Effector memory CD8-positive, alpha-beta T cell (primary cell): ENCODE data around the gene MPST.

Experiments used
- ATAC-seq: fragments of 150-1000 bp; cut with Tn5 transposase; replicated peaks from 2 replicates; pipeline ENCODE4 v1.10.0; 2021; ENCODE audit warnings: mild to moderate bottlenecking, moderate library complexity
- DNase-seq, 3 experiments: peaks; one replicate each; pipeline ENCODE4 v3.0.0; 2021
- H3K27ac Mint-ChIP-seq, 2 donors: one replicate each; pipeline ENCODE4 v1.8.0; 2022; ENCODE audit warnings: mild to moderate bottlenecking in 2 of 2, mixed read lengths in 2 of 2, moderate library complexity in 2 of 2
- H3K27me3 Mint-ChIP-seq, 2 donors: one replicate each; pipeline ENCODE4 v1.8.0; 2022; ENCODE audit warnings: mixed read lengths in 2 of 2
- H3K36me3 Mint-ChIP-seq: one replicate; pipeline ENCODE4 v1.8.0; 2022; ENCODE audit warnings: mild to moderate bottlenecking, moderate library complexity, mixed read lengths; ENCODE audit not compliant: insufficient read depth
- H3K4me1 Mint-ChIP-seq, 2 donors: one replicate each; pipeline ENCODE4 v1.8.0; 2022; ENCODE audit warnings: low read depth in 2 of 2, mixed read lengths in 2 of 2
- H3K4me3 Mint-ChIP-seq, 2 donors: one replicate each; pipeline ENCODE4 v1.8.0; 2022; ENCODE audit warnings: mild to moderate bottlenecking in 2 of 2, mixed read lengths in 2 of 2, moderate library complexity in 2 of 2
- H3K9me3 Mint-ChIP-seq, 2 donors: one replicate each; pipeline ENCODE4 v1.8.0; 2022; ENCODE audit warnings: mixed read lengths in 2 of 2

MPST gene

GRCh38 chr22:37021041-37021440 is 1.5 kb downstream of the MPST start:
- ATAC-seq = no peak
- H3K4me1 Mint-ChIP-seq = peaks cover 19 to 24% of the 10 kb centered on the region in 2 donors
- H3K27ac Mint-ChIP-seq = peak overlapping the region in 1 of 2 donors; percentile 84
- no peak for DNase-seq
- H3K4me3 Mint-ChIP-seq = peak overlapping the region; percentile 88 to 89
- H3K9me3 Mint-ChIP-seq = no peaks in the 10 kb centered on the region
- H3K27me3 Mint-ChIP-seq = no peaks in the 10 kb centered on the region
- H3K36me3 Mint-ChIP-seq = no peaks in the 10 kb centered on the region

DNA sequence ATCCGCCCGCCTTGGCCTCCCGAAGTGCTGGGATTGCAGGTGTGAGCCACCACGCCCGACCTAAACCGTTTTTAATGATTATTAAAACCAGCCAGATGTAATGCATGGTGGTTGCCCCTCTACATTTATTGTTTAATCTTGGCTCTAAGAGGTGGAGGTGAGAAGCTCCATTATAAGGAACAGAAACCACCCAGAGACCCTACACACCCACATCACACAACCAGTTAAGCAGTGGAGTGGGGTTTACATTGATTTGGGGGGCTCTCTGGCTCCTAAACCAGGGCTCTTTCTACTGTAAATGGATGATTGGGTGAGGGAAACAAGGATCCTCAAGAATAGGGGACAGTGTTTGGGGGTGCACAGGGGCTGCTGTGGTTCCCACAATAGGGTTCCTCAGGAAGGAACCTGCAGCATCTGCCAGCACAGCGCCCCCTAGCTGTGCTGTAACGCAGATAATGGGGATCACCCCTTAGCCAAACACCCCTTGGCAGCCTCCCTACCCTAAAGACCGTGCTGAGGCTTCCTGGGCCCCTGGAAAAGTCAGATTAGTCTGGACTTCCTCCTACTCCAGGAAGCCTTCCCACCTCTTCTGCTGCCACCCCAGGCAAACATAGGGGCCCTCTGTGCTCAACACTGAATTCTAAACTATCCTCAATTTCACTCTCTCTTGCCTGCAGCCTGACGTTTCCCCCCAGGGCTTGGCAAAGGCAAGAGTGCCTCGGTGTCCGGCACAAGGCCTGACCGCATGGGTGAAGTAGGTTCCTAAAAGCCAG is 2.4 kb downstream of the MPST start:
- H3K27ac Mint-ChIP-seq = no peak overlapping the region
- peak; percentile 56 for ATAC-seq
- no peaks in the 10 kb centered on the region for H3K27me3 Mint-ChIP-seq
- H3K9me3 Mint-ChIP-seq = no peaks in the 10 kb centered on the region
- H3K4me1 Mint-ChIP-seq = peaks cover 19 to 24% of the 10 kb centered on the region in 2 donors
- peak; percentile 46 to 51 (median 48) for DNase-seq
- H3K36me3 Mint-ChIP-seq = no peaks in the 10 kb centered on the region
- peak overlapping the region; percentile 56 to 57 for H3K4me3 Mint-ChIP-seq

DNA sequence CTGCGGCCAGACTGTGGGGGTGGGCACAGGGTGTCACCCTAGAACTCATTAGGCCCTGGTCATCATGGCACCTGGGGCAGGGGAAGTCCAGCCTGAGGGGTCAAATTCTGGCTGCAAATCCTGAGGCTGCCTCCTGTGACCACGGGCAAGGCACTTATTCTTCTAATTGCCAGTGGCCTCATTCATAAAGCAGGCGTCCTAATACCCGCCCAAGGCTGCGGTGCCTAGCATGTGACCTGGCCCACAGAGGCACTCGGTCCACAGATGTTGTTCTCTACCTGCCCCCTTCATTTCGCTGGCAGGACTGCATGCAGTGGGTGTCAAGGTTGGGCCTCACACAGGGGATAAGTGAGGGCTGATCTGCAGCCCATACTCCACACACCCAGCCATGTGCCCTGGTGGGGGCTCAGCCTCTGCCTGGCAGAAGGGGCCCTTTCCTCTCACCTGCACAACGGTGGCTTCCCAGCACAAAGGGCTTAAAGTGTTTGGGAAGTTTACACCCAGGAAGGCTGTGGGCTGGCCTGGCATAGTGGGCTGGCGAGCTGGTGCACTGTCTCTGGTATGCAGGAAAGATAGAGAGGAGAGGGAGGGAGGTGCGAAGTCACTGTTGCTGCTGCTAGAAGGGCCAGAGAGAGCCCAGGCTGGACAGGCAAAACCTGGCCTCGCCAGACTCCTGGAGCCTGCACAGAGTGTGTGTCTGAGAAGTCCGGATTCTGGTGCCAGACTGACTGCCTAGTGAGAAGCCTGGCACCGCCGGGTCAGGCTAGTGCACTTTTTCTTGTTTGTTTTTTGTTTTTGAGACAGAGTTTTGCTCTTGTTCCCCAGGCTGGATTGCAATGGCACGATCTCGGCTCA is 3.2 kb downstream of the MPST start:
- Mint-ChIP-seq H3K27me3 (no peaks in the 10 kb centered on the region), H3K27ac (no peak overlapping the region)
- no peak for DNase-seq

GRCh38 chr22:37023743-37024338 is 4.3 kb downstream of the MPST start:
- H3K9me3 Mint-ChIP-seq = no peaks in the 10 kb centered on the region
- H3K4me3 Mint-ChIP-seq = no peak overlapping the region
- no peak for DNase-seq
- no peaks in the 10 kb centered on the region for H3K36me3 Mint-ChIP-seq
- peaks cover 16 to 20% of the 10 kb centered on the region in 2 donors for H3K4me1 Mint-ChIP-seq
- no peaks in the 10 kb centered on the region for H3K27me3 Mint-ChIP-seq
- no peak for ATAC-seq
- no peak overlapping the region for H3K27ac Mint-ChIP-seq

More for the DNA sequence above, 3.2 kb downstream of the MPST start:
- Mint-ChIP-seq H3K4me3 (no peak overlapping the region), H3K36me3 (no peaks in the 10 kb centered on the region), H3K9me3 (no peaks in the 10 kb centered on the region), H3K4me1 (peaks cover 19 to 24% of the 10 kb centered on the region in 2 donors)
- ATAC-seq = no peak

DNA sequence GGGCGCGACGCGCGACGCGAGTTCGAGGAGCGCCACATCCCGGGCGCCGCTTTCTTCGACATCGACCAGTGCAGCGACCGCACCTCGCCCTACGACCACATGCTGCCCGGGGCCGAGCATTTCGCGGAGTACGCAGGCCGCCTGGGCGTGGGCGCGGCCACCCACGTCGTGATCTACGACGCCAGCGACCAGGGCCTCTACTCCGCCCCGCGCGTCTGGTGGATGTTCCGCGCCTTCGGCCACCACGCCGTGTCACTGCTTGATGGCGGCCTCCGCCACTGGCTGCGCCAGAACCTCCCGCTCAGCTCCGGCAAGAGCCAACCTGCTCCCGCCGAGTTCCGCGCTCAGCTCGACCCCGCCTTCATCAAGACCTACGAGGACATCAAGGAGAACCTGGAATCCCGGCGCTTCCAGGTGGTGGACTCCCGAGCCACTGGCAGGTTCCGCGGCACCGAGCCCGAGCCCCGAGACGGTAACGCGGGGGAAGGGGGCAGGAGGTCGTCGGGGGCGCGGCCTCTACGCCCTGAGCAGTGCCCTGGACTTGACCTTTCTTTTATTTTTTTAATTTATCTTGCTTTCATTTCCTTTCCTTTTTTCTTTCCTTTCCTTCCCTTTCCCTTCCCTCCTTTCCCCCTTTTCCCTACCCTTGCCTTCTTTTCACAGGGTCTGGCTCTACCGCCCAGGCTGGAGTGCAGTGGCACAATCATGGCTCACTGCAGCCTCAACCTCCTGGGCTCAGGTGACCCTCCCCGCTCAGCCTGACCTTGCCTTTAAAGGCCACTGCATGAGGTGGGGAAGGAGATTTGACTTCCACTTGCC is 5.0 kb downstream of the MPST start:
- Mint-ChIP-seq H3K27me3 (no peaks in the 10 kb centered on the region), H3K27ac (peak overlapping the region in 1 of 2 donors; percentile 58), H3K4me1 (peaks cover 16 to 20% of the 10 kb centered on the region in 2 donors), H3K4me3 (no peak overlapping the region), H3K36me3 (no peaks in the 10 kb centered on the region), H3K9me3 (no peaks in the 10 kb centered on the region)
- ATAC-seq = no peak
- DNase-seq = no peak

- H3K9me3 Mint-ChIP-seq = no peaks in the 10 kb centered on the region
- H3K36me3 Mint-ChIP-seq = no peaks in the 10 kb centered on the region
- H3K27ac Mint-ChIP-seq = no peak overlapping the region
- DNase-seq (no peak), ATAC-seq (no peak)
- peaks cover 12 to 14% of the 10 kb centered on the region in 2 donors for H3K4me1 Mint-ChIP-seq
- H3K27me3 Mint-ChIP-seq = no peaks in the 10 kb centered on the region
- H3K4me3 Mint-ChIP-seq = no peak overlapping the region
Observed at GRCh38 chr22:37025500-37026070, 6.0 kb downstream of the MPST start.

DNA sequence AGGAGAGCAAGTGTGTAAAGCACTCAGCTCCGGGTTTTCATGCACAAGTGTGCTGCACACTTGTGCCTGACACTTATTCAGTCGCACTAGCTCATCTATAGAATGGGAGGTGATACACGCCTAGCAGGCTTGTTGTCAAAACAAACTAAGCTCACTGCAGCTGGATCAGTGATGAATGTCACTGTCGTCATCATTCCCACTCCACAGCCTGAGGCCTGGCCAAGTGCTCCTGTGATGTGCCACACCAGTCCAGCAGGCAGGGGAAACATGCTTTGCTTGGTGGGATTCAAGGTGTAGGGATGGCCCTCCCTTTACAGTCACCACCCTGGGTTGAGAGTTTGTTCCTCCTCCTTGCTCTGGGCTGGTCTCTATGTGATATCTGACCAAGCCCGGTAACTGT is 6.8 kb downstream of the MPST start:
- DNase-seq = no peak
- H3K4me3 Mint-ChIP-seq = no peak overlapping the region
- H3K4me1 Mint-ChIP-seq = peaks cover 9 to 10% of the 10 kb centered on the region in 2 donors
- no peaks in the 10 kb centered on the region for H3K9me3 Mint-ChIP-seq
- ATAC-seq = no peak
- H3K27me3 Mint-ChIP-seq = no peaks in the 10 kb centered on the region
- H3K27ac Mint-ChIP-seq = no peak overlapping the region
- H3K36me3 Mint-ChIP-seq = no peaks in the 10 kb centered on the region

DNA sequence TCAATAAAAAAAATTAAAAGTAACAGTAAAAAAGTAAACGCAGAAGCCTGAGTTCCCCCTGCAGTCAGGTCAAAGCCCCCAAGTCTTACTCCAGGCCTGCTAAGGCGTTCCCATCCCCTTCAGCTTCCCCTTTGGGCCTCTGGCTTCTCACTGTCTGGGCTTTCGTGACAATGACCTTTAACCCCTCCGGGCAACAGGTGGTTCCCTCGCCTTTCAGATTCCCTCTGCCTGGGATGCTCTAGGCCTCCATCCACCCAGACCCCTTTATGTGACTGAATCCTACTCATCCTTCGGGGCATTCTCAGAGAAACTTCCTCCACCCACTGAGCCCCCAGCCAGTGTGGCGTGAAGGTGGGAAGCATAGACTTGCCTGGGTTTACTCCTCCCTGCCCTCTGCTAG is 8.0 kb downstream of the MPST start:
- Mint-ChIP-seq H3K4me3 (no peak overlapping the region), H3K27me3 (no peaks in the 10 kb centered on the region), H3K36me3 (no peaks in the 10 kb centered on the region), H3K9me3 (no peaks in the 10 kb centered on the region), H3K4me1 (peaks cover 4 to 6% of the 10 kb centered on the region in 2 donors), H3K27ac (no peak overlapping the region)
- no peak for ATAC-seq
- no peak for DNase-seq

GRCh38 chr22:37028692-37029674 is 9.4 kb downstream of the MPST start:
- Mint-ChIP-seq H3K27ac (no peak overlapping the region), H3K4me3 (no peak overlapping the region), H3K9me3 (no peaks in the 10 kb centered on the region), H3K27me3 (no peaks in the 10 kb centered on the region), H3K4me1 (peaks cover 4 to 6% of the 10 kb centered on the region in 2 donors), H3K36me3 (no peaks in the 10 kb centered on the region)
- ATAC-seq (no peak), DNase-seq (no peak)

DNA sequence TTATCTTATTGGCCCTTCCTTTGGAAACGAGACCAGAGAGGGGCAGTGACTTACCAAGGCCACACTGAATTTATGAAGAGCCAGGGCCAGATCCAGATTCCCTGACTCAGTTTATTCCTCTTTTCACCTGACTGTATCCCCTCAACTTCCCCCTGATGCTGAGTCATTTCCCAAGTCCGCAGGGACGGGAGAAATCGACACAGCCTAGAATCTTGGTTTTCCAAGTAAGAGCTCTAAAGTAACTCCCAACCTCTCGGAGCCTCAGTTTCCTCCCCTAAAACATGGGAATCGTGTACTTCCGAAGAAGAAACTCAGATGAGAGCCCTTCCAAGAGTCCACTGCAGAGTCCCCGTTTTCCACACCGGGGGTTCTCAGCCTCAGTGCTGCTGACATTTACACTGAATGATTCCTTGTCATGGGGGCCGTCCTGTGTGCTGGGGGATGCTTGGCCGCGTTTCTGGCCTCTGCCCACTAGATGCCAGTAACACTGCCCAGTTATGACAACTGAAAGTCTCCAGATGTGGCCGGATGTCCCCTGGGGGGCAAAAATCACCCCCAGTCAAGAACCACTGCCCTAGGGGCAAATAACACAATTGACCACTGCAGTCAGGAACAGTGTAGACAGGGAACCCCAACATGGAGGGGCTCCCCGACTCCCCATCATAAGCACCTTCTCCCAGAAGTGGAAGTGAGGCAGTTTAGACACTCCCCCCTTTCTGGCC is 11.2 kb downstream of the MPST start:
- no peak overlapping the region for H3K4me3 Mint-ChIP-seq
- H3K27me3 Mint-ChIP-seq = peaks cover 11% of the 10 kb centered on the region in 2 donors

DNA sequence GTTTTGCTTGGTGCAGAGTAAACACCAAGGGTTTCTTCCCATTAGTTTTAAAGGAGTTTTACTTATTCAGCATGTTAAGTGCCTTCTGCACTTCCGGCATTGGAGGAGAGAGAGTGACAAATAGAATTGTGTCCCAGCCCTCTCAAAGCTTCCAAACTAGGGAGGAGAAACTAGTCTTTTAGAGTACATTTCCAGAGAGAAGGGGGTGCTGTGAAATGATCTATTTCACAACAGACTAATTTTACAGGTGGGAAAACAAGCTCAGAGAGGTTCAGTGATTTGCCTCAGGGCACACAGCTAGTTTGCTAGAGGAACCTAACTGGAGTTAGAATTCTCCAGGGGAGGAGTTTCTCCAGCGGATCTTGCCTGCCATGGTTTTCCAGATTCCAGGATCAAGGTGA is 12.6 kb downstream of the MPST start:
- H3K4me3 Mint-ChIP-seq = no peak overlapping the region
- DNase-seq = no peak
- no peaks in the 10 kb centered on the region for H3K36me3 Mint-ChIP-seq
- H3K27me3 Mint-ChIP-seq = peaks cover 21 to 22% of the 10 kb centered on the region in 2 donors
- H3K27ac Mint-ChIP-seq = no peak overlapping the region
- H3K4me1 Mint-ChIP-seq = no peaks in the 10 kb centered on the region
- no peaks in the 10 kb centered on the region for H3K9me3 Mint-ChIP-seq
- no peak for ATAC-seq

More for the DNA sequence above, 11.2 kb downstream of the MPST start:
- DNase-seq (no peak), ATAC-seq (no peak)
- Mint-ChIP-seq H3K4me1 (no peaks in the 10 kb centered on the region), H3K36me3 (no peaks in the 10 kb centered on the region), H3K9me3 (no peaks in the 10 kb centered on the region), H3K27ac (no peak overlapping the region)
